Embryonic facial prominence (tissue), 1 donor: Measurements from ENCODE around the gene TTLL1.
"Not testable (repeated sequence)": the region's sequence is repeated elsewhere in the genome, so short reads cannot be mapped to it uniquely, and the experiment has no call there.

ENCODE experiments used
- DNase-seq: peaks from one replicate; pipeline ENCODE4 v3.0.0-alpha.2; 2016; ENCODE audit errors: extremely low spot score

TTLL1 gene

DNA sequence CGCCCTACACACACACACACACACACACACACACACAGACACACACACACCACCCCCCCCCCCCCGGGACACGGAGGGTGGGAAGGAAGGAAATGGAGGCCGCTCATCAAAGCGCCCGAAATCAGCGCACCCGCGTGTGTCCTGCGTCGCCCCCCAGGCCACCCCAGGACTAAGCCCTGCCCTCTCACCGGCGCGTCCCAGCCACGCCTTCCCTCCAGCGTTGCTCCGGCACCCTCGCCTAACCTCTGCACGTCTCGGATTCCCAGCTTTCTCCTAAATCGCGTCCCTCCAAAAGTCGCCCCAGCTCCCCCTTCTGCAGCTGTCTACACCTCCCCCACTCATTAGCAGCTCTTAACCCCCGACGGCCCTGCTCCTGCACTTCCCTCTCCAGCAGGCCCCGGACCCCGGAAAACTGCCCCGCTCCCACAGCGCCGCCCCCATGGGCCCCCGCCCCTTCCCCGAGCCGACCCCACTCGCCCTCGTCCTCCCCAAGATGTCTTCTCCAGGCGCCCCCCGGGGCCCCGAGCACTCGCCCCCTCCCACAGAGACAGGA lies 74.8 kb downstream of the TTLL1 start:
- DNase-seq, result no peak

DNA sequence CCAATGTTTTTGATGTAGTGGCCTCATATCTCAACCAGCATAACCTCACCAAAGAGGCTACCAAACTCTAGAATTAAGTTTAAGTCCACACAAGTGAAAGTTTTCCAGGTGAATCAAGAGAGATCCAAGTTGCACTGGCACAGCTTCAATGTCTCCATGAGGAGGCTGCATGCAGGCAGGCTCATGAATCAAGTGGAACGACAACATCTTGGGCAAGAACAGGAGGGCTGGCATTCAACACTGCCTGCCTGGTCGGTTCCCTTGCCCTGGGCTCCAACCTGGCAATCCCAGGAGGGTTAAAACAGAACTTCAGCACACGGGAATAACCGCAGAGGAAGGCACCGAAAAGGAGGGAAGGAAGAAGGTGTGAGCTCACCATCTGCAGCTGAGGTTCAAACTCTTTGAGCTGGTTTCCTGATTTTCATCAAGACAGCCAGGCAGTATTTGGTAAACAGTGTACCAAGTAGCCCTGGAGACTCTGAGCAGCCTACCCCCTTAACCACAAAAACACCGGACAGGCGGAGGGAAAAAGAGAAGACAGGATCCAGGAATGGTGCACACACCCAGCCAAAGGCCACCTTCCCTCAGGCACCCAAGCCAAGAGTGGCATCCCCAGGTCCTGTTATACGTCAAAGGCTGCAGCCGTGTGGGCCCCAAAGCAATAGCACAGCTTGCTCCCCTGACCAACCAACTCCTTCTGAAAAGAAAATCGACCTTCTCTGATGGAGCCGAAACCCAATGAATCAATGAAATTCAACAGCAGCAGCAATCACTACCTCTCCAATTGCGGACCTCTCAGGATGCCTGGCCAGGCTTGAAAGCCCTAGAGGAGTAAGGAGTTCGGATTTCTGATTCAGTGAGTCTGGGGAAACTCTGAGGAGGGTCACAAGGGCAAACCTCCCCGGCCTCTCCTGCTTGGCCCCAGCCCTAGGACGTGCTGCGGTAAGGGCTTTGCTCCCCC lies 75.6 kb downstream of the TTLL1 start:
- no peak for DNase-seq

DNA sequence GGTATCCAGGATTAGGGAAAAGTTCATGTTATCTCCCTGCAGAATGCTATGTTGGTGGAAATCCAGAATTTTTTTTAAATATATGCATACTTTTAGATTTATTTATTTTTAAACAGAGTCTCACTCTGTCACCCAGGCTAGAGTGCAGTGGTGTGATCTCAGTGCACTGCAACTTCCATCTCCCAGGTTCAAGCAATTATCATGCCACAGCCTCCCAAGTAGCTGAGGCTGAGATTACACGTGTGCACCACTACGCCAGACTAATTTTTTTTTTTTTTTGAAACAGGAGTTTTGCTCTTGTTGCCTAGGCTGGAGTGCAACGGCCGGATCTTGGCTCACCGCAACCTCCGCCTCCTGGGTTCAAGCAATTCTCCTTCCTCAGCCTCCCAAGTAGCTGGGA lies 76.8 kb downstream of the TTLL1 start:
- DNase-seq, result no peak

DNA sequence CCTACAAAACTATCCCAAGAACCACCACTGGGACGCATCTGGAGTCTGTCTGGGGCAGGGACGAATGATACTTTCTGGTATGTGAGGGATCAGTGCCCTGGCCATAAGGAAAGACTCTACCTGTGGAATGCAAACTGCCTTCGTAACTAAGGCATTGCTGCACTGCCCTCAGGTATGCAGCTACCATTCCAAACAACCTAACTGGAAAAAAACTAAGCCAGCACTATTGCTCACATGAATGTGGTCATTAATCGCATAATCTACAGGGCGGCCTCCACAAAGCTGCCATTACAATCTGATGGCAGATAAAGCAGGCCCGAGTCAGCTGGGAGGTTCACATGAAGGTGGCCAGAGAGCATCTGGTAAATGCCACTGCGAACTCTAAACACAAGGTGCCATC lies 78.1 kb downstream of the TTLL1 start:
- DNase-seq, result no peak

DNA sequence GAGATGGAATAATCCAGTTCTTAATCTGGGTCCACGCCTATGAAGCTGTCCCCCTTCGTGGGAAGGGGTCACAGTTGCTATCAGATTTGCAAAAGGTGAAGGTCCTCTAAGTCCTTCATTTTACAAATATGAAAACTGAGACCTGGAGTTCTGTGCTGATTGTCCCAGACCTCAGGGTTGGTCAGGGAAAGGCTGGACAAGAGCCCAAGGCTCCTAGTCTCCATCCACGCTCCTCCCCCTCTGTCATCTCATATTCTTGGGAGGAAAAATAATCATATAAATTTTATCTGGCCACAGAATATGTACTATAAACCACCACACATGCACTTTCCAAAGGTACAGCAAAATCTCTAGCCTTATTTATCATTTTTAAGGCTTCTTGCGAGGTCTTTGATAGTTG lies 79.7 kb downstream of the TTLL1 start:
- DNase-seq, result no peak

DNA sequence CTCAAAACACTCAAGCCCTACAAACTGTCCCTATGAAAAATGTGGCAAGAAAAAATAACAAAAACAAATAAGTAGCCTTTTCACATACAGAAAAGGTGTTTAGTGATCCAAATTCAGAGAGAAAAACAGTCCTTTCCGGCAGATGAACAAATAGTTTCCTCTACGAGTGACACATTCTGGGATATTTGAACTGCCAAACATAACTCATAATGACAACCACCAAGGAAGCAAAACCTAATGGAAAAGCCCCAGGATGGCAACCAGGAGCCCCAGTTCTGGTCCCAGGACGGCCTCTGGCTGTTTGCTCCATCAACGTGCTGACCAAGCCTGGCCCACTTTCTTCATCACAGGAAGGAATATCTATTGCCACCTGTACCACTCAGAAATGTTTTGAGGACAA lies 80.3 kb downstream of the TTLL1 start:
- no peak for DNase-seq

DNA sequence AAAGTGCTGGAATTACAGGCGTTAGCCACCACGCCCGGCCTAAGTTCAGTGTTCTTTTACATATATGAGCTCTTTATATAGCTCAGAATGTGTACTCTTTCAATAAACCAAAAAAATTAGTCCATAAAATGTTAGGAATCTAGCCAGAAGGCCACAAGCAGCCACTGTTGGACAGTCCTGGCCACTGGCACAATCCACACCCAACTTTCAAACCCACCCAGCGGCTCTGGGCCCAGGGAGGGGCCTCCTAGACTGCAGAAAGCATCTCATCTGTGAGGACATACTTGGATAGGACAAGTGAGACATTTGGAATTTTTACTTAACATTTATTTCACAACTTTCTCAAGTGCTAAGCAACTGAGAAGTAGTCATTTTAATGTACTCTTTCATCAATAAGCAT lies 80.7 kb downstream of the TTLL1 start:
- DNase-seq, result no peak

DNA sequence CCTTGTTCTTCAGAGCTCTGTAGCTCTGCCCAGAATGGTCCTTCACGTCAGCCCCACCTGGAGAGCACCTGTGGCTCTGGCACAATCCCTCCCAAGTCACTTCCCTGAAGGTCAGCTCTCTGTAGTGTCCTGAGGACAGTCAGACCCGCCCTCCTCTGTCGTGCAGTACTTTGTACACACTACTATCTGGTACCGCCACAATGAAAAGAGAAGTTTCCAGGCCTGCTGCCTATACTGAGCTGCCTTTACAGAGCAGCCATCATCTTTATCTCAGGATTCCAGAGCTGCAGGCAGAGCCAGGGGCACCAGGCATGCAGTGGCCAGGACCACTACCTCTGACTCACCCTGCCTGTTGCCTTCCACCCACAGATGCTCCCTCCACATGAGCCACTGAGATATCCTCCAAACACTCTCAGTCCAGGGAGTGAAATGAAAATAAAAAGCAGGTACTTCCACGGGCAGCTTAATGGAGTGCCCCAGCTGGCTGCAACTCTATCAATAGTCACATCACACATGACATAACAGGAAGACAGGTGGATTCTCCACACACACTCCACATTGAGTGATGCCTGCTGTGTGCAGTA lies 81.6 kb downstream of the TTLL1 start:
- no peak for DNase-seq

DNA sequence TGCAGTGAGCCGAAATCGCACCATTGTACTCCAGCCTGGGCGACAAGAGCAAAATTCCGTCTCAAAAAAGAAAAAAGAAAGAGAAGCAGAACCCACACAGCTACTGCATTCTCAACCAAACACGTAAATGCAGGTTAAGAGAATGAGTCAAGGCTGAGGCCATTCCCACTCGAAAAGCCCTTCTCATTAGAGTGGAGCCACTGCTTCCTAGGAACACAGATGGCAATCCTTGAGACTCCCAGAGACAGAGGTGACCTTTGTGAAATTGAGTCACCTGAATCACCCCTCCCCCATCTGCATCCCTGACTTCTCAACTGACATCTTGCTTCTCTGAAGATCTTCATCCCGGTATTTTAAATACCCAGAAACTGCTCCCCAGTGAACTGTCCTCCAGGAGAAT lies 82.4 kb downstream of the TTLL1 start:
- DNase-seq, result no peak

DNA sequence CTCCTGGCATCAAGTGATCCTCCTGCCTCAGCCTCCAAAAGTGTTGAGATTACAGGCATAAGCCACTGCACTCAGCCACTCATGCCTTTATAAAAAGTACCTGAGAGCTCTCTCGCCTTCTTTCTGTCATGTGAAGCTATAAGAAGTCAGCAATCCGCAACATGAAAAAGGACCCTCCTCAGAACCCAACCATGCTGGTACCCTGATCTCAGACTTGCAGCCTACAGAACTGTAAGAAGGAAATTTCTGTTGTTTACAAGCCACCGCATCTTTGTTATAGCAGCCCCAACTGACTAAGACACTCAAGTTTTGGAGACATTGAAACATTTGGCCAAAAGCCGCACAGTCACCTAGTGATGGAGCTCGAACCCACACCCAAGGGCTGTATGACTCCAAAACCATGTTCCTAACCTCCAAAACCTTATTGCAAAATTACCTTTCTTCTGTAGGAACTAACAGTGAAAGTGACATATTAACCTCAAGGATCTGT lies 83.1 kb downstream of the TTLL1 start:
- DNase-seq, result no peak

DNA sequence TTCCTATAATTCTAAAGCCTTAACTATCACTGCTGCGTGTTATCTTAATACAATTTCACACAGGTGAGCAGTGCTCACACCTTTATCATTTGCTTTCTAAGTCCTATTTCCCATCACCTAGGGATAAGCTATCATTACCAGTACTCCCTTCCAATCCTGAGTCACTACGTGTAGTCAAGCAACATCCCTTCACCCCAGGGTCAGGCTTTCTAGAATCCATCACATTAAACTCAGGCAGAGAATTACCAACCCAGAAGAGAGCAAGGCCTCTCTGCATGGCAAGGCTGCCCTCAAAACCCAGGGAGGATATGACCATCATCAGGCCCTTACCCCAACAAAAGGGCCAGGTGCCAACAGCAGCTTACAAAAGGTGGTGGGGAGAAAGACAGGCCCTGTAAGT lies 84.1 kb downstream of the TTLL1 start:
- DNase-seq, result no peak

DNA sequence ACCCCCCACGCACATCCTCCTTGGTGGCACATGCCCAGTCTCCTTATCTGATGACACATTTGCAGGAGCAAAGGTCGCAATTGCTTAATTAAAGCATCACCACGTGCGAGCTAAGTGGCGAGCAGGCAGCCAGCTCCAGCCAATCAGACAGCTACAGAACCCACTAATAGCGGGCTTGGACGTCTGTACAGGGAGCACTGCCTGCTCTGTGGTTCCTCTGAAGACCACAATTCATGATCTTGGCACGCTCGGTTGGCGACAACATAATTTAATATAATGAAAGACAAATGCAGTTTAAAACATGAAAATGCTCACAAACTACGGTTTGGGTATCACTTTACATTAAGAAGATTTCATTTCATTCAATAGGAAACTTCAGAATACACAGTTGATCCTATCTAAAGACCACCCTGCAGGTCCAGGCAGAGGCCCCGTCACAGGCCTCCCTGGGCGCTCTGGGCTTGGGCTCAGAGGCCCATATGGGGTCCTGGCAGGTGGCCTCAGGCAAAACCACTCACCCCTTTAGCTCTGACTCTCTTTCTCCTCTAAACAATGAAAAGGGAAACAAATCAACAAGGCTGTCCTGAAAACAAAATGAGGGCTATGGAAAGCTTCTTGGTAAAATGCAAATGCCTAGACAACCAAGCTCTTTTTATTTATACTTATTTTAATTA lies 84.7 kb downstream of the TTLL1 start:
- peak; percentile 63 for DNase-seq

DNA sequence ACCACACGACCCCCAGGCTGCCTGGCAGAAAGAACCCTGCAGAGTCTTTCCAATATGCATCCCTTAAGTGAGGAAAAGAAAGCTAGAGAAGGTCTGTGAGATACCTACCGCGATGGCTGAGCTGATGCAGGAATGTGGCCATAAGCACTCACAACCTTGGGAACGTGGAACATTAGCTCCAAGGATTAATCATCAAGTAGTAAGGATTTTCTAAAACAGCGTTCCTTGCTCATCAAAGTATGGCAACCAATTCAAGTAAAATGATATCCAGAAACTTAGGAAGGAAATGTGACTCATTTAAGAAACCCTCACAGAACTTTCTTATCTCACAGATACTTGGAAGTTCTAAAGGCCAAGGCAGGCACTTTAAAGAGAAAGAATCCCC lies 87.0 kb downstream of the TTLL1 start:
- no peak for DNase-seq

DNA sequence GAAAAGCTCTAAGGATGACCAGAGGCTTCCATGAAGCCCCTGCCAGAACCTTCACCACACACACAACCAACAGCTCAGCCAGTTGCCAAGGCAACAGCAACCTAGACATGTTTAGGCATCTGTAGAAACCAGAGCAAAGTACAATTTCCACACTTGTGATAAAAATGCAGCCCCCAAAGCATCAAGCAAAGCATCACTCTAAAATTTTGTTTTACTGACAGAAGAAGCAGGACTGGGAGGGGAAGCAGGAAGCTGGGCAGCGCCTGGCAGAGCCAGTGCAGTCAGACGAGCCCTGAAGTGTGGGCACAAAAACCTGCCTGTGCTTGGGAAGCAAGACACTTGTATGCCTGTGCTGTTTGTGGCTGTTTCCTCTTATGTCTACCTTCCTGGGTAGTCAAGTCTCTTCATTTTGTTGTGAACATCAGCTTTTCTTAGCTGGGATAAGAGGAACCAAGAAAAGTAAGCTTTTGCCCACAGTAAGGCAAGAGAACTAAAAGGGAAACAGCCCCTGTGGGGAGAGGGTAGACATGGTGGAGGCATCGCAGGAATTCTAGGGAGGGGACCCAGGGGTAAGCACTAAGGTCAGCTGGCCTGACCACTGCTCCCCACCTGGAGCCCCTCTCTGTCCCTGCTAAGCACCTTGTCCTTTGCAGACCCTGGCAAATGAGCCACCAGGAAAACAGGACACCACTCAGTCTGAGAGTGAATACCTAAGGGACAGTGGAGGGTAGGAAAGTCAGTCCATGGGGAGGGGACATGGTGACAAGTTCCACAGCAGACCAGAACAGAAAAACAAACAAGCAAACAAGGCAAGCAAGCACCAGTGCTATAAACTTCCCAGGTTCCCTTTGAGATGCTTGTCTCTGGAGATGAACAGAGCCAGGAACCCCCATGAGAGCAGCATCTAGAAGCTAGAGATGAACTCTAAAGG lies 87.7 kb downstream of the TTLL1 start:
- DNase-seq, result no peak

DNA sequence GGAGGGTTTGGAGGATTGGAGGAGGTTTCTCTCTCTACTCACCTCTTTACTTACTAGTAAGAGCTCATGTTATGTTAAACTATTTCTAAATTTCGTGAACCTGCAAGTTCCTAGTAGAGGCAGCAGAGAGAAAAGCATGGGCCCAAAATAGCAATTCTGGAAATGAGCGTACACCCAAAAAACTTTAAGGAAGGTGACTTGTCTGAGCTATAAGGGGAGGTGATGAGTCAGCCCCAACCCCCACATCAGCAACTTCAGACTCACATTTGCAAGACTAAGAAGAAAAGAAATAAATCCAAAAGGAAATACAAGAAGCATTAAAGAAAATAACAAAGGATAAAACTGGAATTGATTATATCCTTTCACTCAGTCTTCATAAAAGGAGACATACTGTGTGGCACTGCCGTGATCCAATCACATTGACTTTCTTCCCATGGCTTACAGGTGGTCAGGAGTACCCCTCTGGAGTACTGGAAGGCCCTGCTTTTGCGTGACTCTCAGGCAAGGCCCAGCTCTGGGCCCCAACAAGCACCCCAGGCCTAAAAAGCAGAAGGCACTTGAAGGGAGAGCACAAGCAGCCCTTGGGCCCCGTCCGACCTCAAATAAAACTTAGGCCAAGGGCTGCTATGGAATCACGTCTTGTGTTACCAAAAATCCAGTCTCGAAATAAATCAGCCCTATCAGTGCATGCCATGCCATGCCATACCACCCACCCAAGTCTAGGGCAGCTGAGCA lies 88.6 kb downstream of the TTLL1 start:
- no peak for DNase-seq

DNA sequence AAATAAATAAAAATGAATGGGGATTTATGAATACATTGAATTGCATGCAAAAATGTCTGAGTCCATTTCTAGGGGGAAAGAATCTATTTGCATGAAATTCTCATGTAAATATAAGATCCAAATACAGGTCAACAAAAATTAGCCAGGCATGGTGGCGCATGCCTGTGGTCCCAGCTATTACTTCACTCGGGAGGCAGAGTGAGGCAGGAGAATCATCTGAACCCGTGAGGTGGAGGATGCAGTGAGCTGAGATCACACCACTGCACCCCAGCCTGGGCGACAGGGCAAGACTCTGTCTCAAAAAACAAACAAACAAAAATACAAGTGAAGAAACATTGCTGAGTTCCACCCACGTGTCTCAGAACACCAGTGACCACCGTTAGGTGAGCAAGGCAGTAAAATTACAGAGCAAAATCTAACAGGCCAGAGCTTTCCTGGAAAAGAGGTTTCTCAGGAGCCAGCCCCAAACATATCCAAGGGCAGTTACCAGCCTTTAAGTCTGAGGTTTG lies 91.6 kb downstream of the TTLL1 start:
- DNase-seq, result no peak

DNA sequence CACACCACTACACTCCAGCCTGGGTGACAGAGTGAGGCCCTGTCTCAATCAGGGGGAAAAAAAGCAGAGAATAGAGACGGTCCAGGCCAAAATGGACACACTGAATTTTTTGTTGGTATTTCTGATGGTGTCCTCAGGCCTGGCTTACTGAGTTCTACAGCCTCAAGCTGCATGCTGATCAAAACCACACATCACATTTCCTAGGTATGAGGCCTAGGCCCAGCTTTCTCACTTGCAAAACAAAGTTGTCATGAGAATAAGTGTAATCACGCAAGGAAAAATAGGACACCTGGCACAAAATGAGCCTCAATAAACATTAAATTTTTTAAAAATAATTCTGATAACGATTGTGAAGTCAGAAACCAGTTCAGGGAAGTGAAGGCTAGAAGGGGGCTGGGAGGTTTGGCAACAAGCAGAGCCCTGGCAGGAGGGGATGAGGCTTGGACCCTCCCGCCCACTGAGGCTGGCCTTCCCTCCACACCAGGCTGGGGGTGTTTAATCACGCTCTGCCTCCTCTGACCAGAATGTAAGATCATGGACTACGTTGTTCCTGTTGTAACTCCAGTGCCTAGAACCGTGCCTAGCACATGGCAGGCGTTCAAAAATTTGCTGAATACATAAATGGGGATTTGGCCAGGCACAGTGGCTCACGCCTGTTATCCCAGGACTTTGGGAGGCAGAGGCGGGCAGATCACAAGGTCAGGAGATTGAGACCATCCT lies 92.4 kb downstream of the TTLL1 start:
- DNase-seq, result no peak

DNA sequence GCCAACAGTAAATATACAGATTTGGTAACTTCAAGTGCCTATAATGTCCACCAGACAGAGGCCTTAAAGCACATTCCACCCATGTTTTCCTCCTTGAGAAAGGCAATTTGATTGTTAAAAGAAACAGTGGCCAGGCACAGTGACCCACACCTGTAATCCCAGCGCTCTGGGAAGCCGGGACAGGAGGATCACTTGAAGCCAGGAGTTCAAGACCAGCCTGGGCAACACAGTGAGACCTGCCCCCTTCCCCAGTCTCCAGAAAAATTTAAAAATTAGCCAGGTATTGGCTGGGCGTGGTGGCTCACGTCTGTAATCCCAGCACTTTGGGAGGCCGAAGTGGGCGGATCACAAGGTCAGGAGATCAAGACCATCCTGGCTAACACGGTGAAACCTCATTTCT lies 93.5 kb downstream of the TTLL1 start:
- DNase-seq, result not testable (repeated sequence)

DNA sequence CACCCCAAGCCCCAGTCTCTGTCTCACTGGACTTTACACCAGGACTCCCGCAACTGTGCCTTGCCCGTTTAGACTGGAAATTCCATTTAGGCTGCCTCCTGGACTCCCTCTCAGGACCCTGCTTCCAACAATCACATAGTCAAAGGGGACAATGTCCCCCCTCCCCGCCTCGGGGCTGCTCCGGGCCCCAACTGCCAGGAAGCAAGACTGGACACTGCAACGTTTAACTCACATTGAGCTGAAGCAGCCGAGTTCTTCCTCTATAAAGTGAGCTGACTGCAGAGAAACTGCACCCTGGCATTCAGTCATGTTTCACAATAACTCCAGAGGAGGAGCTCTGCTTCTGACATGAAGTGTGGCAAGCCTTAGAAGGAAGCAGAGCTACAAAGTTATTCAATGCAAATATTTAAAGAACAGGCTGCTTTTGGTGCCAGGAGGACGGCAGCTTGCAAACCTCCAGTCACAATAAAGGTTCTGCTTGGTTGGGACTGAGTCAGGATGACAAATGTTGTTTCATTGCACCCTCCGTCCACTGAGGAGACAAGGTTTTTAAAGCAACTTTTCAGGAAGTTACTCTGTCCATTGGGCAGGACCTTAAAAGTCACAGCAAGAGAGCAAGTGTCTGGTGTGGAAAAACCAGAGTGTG lies 94.2 kb downstream of the TTLL1 start:
- DNase-seq, result no peak
